SW480 (cell line): ENCODE data around the gene NLGN1.
"Not testable (repeated sequence)": the region's sequence is repeated elsewhere in the genome, so short reads cannot be mapped to it uniquely, and the experiment has no call there.

ENCODE experiments used
- DNase-seq: peaks from one replicate; pipeline ENCODE4 v3.0.0-alpha.2; 2016; ENCODE audit warnings: low spot score

NLGN1 gene

GRCh38 chr3:173556546-173556945 is 159.0 kb downstream of the NLGN1 start:
- DNase-seq: no peak

- DNase-seq: no peak
These were observed 170.5 kb downstream of the NLGN1 start for GRCh38 chr3:173567997-173568396.

DNA sequence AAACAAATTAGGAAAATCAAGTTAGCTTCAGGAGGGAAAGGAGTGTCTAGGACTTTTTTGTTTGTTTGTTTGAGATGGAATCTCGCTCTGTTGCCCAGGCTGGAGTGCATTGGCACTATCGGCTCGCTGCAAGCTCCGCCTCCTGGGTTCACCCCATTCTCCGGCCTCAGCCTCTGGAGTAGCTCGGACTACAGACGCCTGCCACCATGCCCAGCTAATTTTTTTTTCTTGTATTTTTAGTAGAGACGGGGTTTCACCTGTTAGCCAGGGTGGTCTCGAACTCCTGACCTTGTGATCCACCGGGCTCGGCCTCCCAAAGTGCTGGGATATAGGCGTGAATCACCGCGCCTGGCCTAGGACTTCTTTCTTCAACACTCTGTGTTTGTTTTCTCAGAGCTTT is 171.1 kb downstream of the NLGN1 start:
- no peak for DNase-seq

DNA sequence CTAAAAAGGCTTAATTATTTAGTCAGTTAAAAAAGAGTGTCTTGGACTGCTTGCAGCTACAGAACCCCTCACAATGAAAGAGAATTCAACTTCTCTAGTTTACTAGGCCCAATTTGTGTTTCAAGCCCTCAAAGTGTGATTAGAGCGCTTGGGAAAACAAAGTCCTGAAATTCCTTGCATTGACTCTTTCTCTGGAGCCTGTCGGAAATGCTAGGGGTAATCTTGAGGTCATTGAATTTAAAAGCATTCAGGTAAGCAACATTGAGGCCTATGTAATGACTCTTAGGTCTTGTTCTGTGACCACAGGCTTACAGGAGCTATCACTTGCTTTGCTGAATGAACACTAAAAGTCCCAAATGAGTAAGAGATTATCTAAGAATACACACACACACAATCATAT is 186.0 kb downstream of the NLGN1 start:
- no peak for DNase-seq

DNA sequence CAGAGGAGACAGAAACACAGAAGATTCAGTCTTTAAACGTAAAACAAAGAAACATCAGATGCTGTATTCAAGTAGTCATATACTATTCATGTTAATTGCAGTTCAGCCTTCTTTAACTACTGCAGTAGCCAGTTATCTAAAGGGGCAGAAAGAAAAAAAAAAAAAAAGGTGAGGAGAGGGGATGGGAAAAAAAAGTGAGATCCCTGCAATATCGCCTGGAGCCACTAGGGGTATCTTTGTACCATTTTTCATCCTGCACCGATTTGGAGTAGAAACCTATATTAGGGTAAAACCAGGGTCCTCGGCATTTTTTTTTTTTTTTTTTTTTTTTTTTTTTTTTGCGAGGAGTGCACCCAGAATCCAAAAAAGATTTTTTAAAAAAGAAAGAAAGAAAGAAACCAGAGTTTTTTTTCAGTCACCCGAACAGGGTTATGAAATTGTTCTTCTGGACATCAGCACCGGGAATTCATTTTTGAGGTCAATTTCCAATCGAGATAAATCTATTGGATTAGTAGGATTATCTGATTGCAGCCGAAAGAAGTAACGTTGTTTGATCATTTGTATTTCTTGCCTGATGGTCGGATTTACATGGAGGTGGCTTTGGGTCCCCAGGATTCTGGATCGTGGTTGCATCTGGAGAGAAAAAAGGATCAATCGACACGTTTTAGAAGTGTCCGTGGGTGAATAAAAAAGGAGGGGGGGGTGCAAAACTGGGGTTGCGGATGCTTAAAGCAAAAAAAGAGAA is 186.7 kb downstream of the NLGN1 start:
- DNase-seq: no peak

DNA sequence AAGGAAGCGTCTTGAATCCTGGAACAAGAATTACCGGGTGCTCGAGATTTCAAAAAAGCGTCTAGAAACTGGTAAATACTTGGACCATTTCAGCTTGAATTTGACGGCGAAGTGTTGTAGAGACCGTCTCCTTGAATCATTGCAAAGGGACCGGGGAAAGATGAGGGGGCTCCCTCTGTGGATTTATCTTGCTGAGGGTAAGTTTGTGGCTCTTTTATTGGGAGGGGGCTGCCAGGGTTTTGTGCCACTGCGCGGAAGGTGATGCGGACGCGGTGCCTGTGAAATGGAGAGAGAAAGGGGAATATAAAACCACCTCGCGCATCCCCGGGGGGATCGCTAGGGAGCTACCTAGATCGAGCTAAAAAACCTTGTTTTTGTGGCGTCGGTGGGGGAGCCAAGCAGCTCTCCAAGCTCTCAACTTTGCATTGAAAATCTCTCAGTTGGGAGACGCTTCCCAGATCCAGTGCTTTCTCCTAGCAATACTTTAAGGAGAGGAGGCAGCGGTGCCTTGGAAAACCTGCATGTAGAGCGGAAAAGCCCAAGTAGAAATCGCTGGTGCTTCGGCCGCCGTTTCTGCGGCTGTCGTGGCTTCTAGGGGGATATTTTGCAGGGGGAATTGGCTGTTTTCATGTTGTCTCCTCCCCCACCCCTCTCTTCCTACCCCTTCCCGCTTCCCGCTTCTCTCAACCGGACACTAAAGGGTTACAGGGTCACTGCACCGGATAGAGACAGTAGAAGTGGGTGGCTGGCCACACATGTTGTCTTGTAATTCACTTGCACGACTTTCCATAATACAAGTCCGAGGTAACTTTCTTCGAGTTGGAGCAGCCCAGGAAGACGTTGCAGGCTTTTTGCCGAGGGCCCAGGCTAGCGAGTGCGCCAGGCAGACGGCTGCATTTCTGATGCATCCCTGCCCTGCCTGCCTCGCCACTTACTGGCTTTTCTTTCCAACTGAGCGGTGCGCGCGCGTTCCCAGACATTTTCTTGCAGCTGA is 187.6 kb downstream of the NLGN1 start:
- no peak for DNase-seq

- DNase-seq: no peak
These were observed 188.6 kb downstream of the NLGN1 start for GRCh38 chr3:173586166-173586565.

- no peak for DNase-seq
These were observed 189.5 kb downstream of the NLGN1 start for GRCh38 chr3:173587055-173587454.

DNA sequence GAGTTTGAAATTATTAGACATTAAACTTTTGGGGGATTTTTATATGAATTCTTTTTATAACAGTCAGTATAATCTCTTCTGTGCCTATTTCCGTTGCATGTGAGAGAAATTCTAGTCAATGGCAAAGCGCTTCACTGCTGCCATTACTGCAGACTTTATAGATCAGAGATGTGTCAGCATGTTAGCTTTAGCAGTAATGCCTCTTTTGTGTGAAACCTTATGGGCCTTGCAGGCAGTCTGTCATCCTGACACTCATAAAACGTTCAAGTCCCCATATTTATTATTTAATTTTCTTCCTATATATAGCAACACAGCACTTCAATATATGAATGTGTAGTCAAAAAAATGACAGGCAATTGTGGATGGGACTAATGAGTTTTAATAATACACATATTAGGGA is 191.0 kb downstream of the NLGN1 start:
- DNase-seq: no peak

DNA sequence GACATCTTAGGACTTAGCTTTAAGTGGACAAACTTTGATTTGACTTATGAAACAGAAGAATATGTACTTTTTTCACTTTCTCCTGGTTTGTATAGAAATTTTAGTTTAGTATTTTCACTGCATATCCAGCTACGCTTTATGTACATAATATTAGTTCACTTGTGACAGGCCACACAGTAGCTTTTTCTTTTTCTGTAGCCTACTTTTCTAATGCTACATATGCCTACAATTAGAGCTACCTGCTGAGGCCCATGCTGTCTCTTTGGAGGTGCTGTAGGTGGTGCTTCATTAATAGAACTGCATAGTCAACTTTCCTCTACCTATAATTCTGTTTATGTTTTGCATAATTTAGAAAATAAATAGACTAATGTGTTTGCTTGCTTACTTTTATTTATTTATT is 191.6 kb downstream of the NLGN1 start:
- DNase-seq: no peak

- no peak for DNase-seq
These were observed 193.9 kb downstream of the NLGN1 start for GRCh38 chr3:173591401-173591800.

DNA sequence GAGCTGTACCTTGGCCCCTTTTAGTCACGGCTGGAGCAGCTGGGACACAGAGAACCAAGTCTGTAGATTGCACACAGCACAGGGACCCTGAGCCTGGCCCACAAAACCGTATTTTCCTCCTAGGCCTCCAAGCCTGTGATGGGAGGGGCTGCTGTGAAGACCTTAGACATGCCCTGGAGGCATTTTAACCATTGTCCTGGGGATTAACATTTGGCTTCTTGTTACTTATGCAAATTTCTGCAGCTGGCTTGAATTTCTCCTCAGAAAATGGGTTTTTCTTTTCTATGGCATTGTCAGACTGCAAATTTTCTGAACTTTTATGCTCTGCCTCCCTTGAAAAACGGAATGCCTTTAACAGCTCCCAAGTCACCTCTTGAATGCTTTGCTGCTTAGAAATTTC is 197.3 kb downstream of the NLGN1 start:
- not testable (repeated sequence) for DNase-seq

DNA sequence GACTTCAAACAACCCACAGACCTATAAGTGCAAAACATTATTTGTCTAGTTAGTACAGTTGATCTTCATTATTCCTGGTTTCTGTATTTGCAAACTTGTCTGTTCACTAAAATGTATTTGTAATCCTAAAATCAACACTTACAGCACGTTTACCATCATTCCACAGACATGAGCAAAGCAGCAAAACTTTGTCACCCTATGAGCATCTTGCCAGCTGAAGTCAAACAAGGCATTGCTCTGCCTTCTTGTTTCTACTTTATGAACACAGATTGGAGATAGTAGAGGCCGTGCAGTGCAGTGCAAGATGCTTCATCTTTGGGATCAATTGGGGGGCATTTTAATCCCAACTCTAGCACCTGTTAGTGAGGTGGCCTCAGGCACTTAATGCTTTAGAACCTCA is 202.1 kb downstream of the NLGN1 start:
- DNase-seq: no peak

- no peak for DNase-seq
These were observed 217.0 kb downstream of the NLGN1 start for GRCh38 chr3:173614522-173614921.

DNA sequence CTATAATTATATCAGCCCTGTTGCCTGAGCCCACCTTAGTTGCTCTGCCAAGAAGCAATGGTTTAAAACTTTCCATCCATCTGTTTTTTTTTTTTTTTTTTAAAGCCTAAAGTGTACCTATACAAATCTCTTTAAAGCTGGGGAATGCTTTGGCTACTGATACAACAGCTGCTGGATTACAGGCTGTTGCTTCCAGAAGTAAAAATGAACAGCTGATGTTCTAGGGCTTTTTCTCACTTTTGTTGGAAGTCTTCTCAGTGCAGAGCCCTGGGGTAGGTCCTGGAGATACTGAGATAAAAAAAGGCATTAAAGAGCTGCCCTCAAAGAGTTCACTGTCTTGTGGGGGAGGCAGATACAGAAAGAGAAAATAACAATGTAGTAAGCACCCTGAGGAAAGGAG is 218.1 kb downstream of the NLGN1 start:
- no peak for DNase-seq

- DNase-seq: no peak
These were observed 219.9 kb downstream of the NLGN1 start for GRCh38 chr3:173617490-173617889.

DNA sequence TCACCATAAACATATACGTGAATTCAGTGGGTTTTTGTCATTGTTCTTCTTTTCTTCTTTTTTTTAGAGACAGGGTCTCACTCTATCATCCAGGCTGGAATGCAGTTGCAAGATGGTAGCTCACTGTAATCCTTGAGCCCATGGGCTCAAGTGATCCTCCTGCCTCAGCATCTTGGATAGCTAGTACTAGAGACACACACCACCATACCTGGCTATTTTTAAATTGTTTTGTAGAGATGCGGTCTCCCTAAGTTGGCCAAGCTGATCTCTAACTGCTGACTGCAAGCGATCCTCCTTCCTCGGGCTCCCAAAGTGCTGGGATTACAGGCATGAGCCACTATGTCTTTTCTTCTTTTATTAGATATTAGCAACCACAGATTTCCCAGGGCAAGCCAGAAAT is 220.6 kb downstream of the NLGN1 start:
- no peak for DNase-seq

- DNase-seq: no peak
These were observed 221.2 kb downstream of the NLGN1 start for GRCh38 chr3:173618703-173619102.

DNA sequence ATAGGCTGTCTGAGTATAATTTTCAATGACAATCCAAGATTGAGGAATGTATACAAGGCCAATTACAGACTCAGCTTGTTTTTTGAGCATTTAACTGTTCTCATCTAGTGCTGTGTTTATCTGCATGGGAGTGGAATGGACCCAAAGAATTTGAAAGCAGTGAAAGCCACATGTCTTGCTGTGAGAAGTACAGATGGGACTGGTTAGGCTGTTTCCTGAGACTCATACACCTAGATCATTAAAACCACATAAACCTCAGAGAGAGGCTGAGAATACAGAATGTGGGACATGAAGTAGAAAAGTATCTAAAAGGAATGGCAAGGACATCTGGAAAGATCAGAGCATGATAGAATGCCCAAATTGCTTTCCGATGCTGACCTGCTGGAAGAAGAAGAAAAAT is 224.6 kb downstream of the NLGN1 start:
- no peak for DNase-seq

- DNase-seq: no peak
These were observed 226.5 kb downstream of the NLGN1 start for GRCh38 chr3:173624086-173624485.

DNA sequence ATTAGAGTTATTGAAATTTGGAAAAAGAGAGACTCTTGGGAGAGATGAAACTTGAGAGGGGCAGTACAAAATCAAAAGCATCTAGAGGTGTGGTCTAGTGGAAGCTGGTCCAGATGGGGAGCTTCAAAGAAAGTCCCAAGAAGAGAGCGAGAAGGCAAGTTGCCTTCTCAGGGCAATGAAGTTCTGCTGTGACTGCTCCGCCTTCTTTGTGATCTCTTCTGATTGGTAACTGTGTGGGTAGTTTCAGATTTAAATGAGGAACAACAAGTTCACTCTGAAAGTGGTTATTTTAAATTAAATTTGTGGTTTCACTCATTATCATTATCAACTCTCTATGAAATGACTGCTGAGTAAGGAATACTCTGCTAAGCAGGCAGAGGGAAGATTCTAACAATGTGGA is 233.3 kb downstream of the NLGN1 start:
- no peak for DNase-seq

- DNase-seq: no peak
These were observed 235.4 kb downstream of the NLGN1 start for GRCh38 chr3:173632945-173633344.

- no peak for DNase-seq
These were observed 238.3 kb downstream of the NLGN1 start for GRCh38 chr3:173635826-173636225.
